EL (cell line): ENCODE data around the gene MUC5B.

ENCODE experiments used
- DNase-seq: peaks from one replicate; pipeline ENCODE4 v3.0.0-alpha.2; 2016

MUC5B gene

DNA sequence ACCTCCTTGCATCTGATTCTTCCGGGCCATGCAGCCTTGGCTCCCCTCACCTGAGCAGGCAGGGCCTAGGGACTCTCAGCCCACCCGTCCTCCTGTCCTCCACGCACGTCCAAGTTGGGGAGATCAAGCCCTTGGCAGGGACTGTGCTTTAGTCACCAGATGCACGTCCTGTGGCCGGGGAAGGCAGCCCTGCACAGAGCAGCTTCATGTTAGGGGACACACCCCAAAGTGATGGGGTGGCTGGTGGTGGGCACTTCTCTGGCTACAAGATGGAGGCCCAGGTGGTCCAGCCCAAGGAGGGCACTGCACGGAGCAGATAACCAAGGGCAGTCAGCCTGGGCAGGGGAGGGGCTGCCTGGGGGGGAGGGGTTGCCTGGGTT is 1.2 kb downstream of the MUC5B start:
- DNase-seq: no peak

GRCh38 chr11:1224491-1225385 is 1.9 kb downstream of the MUC5B start:
- no peak for DNase-seq

- DNase-seq: no peak
These were observed 2.7 kb downstream of the MUC5B start for GRCh38 chr11:1225386-1226225.

DNA sequence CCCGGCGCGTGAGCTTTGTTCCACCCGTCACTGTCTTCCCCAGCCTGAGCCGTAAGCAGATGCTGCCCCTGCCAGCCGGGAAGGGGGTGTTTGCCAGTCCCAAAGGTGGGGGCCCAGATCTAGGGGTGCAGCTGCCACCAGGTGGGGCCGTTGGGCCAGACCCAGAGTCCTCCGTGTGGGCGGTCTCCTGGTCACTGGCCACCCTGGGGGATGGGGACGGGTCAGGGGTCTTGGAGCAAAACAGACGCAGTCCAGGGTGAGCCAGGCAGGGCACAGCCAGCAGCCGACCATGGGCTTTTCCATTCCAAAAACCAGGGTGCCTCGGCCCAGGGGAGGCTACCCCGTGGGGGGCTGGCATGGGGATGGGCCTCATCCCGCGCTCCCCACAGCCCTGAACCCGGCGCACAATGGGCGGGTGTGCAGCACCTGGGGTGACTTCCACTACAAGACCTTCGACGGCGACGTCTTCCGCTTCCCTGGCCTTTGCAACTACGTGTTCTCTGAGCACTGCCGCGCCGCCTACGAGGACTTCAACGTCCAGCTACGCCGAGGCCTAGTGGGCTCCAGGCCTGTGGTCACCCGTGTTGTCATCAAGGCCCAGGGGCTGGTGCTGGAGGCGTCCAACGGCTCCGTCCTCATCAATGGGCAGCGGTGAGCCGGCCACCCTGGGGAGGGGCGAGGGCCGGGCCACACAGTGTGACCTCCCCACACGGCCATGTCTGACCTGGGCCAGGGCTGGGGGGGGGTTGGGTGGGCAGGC is 3.5 kb downstream of the MUC5B start:
- no peak for DNase-seq

DNA sequence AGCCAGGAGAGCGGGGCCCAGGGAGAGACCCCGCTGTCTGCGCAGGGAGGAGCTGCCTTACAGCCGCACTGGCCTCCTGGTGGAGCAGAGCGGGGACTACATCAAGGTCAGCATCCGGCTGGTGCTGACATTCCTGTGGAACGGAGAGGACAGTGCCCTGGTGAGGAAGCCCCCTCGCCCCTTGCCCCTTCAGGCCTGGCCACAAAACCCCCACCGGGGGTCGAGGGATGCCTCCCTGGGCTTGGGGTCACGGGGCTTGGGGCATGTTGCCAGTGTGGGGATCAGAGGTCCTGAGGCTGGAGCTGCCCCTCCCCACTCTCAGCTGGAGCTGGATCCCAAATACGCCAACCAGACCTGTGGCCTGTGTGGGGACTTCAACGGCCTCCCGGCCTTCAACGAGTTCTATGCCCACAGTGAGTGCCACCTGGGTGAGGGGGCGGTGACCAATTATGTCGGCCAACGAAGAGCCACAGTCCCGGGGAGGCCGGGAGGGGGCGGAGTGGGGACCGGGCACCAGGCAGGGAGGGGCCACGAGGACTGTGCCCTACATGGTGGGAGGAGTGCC is 4.2 kb downstream of the MUC5B start:
- no peak for DNase-seq

DNA sequence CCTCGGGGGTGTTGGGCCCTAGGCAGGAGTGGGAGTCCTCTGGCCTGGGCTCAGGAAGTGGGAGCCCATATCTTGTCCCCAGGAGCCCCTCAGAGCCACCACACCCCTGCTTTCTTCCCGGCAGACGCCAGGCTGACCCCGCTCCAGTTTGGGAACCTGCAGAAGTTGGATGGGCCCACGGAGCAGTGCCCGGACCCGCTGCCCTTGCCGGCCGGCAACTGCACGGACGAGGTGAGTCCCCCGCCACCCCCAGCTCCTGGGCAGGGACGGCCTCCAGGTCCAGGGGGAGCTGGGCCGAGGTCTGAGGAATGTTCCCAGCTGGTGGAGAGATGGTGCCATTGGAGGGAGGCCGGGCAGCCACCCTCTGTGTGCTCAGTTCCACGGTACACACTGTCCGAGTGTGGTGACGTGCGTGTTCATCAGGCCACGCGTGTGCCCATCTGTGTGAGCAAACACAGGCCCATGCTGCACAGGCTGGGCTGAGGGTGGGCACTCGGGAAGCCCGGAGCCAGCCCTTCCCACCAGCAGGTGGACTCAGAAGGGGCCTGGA is 4.8 kb downstream of the MUC5B start:
- DNase-seq: no peak

DNA sequence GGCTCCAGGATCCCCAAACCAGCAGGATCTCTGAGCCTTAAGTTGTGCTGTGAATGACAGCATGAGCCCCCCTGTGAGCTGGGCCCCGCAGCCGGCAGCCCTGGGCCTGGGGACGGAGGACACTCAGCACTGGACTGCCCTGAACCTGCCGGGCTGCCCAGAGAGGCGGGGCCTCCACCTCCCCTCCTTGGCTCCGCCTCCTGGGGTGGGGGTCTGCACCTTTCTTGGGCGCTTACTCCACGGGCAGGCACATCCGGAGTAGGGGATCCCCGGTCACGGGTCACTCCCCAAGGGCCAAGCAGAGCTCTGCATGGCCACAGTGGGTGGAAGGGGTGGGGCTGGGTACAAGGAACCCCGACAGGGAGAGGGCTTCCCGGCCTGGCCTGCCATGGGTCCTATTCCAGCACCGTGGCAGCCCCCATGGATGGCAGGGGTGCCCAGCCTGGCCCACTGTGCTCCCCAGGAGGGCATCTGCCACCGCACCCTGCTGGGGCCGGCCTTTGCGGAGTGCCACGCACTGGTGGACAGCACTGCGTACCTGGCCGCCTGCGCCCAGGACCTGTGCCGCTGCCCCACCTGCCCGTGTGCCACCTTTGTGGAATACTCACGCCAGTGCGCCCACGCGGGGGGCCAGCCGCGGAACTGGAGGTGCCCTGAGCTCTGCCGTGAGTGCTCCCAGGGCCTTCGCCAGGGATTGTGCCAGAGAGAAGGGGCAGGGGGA is 5.4 kb downstream of the MUC5B start:
- DNase-seq: no peak

DNA sequence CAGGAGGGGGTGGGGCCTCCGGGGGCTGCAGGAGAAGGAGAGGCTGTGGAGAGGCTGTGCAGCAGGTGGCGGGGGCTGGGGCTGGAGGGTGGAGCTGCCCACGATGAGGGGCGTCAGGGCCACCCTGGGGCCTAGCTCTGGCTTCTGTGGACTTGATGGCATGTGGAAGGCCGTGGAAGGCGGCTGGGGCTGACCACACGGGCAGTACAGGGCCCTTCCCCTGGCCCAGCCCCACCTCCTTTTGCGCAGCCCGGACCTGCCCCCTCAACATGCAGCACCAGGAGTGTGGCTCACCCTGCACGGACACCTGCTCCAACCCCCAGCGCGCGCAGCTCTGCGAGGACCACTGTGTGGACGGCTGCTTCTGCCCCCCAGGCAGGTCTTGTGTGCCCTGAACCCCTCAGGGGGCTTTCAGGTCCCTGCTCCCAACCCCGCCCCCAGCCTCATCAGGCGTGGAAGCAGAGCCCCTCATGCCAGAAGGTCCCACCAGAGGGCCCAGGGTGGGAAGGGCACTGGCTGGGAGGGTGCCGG is 6.1 kb downstream of the MUC5B start:
- DNase-seq: no peak

GRCh38 chr11:1229471-1230120 is 6.7 kb downstream of the MUC5B start:
- DNase-seq: no peak

GRCh38 chr11:1230121-1230455 is 7.2 kb downstream of the MUC5B start:
- no peak for DNase-seq

GRCh38 chr11:1230456-1231395 is 7.9 kb downstream of the MUC5B start:
- no peak for DNase-seq

DNA sequence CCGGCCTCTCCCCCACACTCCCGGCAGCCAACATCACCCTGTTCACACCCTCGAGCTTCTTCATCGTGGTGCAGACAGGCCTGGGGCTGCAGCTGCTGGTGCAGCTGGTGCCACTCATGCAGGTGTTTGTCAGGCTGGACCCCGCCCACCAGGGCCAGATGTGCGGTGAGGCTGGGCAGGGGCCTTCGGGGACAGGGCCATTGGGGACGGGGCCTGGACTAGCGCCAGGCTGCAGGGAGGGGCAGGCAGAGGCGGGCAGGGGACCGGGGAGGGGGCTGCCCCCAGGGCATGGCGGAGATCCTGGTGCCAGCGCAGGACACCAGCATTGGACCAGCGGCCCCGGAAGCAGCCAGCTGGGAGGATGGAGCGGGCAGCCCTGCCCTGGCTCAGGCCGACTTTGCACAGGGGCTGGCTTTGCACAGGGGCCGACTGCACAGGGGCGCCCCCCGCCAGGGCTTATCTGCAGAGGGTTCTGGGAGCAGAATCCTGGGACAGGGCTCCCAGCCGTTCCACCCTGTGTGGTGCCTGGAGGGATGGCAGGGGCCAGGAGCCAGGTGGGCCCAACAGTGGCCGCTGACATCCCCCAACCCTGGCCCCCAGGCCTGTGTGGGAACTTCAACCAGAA is 8.6 kb downstream of the MUC5B start:
- no peak for DNase-seq

DNA sequence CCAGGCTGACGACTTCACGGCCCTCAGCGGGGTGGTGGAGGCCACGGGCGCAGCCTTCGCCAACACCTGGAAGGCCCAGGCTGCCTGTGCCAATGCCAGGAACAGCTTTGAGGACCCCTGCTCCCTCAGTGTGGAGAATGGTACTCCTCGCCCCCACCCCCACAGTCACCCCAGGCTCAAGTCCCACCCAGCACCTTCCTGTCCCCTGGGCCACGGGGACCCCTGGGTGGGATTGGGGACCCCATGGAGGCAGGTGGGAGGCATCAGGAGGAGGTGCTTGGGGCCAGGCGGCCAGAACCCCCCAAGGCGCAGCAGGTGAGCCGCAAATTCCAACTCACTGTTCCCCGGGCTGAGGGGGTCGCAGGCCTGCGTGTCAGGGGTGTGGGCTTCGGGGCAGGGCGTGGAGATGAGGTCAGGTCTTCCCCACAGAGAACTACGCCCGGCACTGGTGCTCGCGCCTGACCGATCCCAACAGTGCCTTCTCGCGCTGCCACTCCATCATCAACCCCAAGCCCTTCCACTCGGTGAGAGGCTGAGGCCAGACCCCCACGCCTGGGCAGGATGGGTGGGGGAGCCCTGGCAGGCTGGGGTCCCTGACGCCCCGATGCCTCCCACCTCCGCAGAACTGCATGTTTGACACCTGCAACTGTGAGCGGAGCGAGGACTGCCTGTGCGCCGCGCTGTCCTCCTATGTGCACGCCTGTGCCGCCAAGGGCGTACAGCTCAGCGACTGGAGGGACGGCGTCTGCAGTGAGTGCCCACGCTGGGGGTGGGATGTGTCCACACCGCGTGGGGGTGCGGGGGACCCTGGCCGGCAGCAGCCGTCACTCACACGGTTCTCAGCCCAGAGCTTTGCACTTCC is 9.4 kb downstream of the MUC5B start:
- no peak for DNase-seq

DNA sequence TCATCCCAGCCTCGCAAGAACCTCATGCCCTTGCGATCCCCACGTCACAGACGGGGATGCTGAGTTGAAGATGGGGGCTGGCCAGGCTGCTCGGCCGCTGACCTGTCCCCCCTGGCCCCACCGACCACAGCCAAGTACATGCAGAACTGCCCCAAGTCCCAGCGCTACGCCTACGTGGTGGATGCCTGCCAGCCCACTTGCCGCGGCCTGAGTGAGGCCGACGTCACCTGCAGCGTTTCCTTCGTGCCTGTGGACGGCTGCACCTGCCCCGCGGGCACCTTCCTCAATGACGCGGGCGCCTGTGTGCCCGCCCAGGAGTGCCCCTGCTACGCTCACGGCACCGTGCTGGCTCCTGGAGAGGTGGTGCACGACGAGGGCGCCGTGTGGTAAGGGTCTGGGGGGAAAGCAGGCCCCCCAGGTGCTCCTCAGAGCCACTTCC is 10.0 kb downstream of the MUC5B start:
- DNase-seq: no peak

- no peak for DNase-seq
These were observed 10.6 kb downstream of the MUC5B start for GRCh38 chr11:1233351-1234053.

- no peak for DNase-seq
These were observed 11.3 kb downstream of the MUC5B start for GRCh38 chr11:1234054-1234720.

DNA sequence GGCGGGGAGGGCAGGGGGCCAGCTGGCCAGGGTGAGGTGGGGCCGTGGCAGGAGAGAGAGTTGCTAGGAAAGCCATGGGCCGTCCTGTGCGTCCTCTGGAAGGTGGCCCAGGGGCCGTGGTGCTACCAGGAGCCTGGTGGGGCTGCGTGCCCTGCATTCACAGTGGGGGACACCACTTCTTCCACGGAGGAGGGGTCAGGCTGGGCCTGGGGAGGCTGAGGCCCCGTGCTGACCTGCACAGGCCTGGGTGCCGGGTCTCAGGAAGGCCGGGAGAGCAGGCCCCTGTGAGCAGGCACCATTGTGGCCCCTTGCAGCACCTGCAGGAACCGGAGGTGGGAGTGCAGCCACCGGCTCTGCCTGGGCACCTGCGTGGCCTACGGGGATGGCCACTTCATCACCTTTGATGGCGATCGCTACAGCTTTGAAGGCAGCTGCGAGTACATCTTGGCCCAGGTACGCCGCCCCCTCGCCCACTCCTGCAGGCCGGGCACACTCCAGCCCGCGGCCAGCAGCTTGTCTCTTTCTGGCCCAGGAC is 12.0 kb downstream of the MUC5B start:
- no peak for DNase-seq
